Aorta (tissue), 5 donors: Measurements from ENCODE around the gene DDIAS. TPM values are rescaled to one million over a fixed set of nuclear protein-coding genes. Genes with fewer than 3 reads are reported as not detected.
"Not testable (repeated sequence)": the region's sequence is repeated elsewhere in the genome, so short reads cannot be mapped to it uniquely, and the experiment has no call there.

ENCODE experiments used
- ATAC-seq: fragments of 200-7000 bp; cut with Tn5 transposase; one replicate; pipeline ENCODE4 v1.9.1; 2022; ENCODE audit warnings: moderate library complexity; ENCODE audit not compliant: low FRiP score
- DNase-seq, 2 donors: peaks; one replicate each; pipeline ENCODE4 v3.0.0-alpha.2; 2020
- H3K27ac ChIP-seq, 2 donors: one replicate each; pipeline ENCODE4 v1.5.1; 2013; ENCODE audit warnings: low read length in 2 of 2, mild to moderate bottlenecking in 2 of 2, moderate library complexity in 2 of 2, control low read depth in 1 of 2, inconsistent platforms in 1 of 2, low read depth in 1 of 2
- H3K27me3 ChIP-seq, 2 donors: one replicate each; pipeline ENCODE4 v1.6.1; 2013; ENCODE audit warnings: control low read depth in 1 of 2, low read length in 1 of 2, mild to moderate bottlenecking in 1 of 2, moderate library complexity in 1 of 2; ENCODE audit not compliant: insufficient read depth in 2 of 2, control insufficient read depth in 1 of 2
- H3K36me3 ChIP-seq, 2 donors: one replicate each; pipeline ENCODE4 v1.6.1; 2013; ENCODE audit warnings: control low read depth in 1 of 2, low read length in 1 of 2, mild to moderate bottlenecking in 1 of 2; ENCODE audit not compliant: insufficient read depth in 2 of 2, control insufficient read depth in 1 of 2
- H3K4me1 ChIP-seq, 2 donors: one replicate each; pipeline ENCODE4 v1.6.1; 2013; ENCODE audit warnings: low read length in 2 of 2, control low read depth in 1 of 2, mild to moderate bottlenecking in 1 of 2, moderate library complexity in 1 of 2; ENCODE audit not compliant: insufficient read depth in 2 of 2, control insufficient read depth in 1 of 2
- H3K4me3 ChIP-seq, 2 donors: one replicate each; pipeline ENCODE4 v1.5.1; 2013; ENCODE audit warnings: low read length in 2 of 2, control low read depth in 1 of 2, mild to moderate bottlenecking in 1 of 2
- H3K9me3 ChIP-seq: one replicate; pipeline ENCODE4 v1.6.1; 2013; ENCODE audit warnings: mild to moderate bottlenecking, low read length; ENCODE audit not compliant: control insufficient read depth
- WGBS, 2 donors: extraction: QIAGEN DNeasy Blood & Tissue Kit; methylation state at CpG; one replicate each; pipeline ENCODE4 v1.1.7; 2013; 5-methylcytosine and 5-hydroxymethylcytosine counted together
- intact Hi-C, 2 donors: fragments of 100-400 bp; cut with DNase I; formaldehyde crosslinking; loops; one replicate each; pipeline versions ENCODE4 v1.14.2 to v1.15.0; 2022
- polyA plus RNA-seq, 2 donors: library from polyadenylated mRNA; stranded (reverse); fragments of 200-250 nt; gene quantifications; one replicate each; pipeline ENCODE4 v1.2.3, GENCODE V29; 2013
- total RNA-seq, 2 donors: library from RNA; stranded (reverse); fragmentation: NEBNext Ultra II Directional; extraction: Animal tissue kit (Norgen Biotek cat#: 25700); gene quantifications; one replicate each; pipeline ENCODE4 v1.2.1, GENCODE V29; 2021
- donor health status: healthy with polysubstance abuse.
- donor health status: Bipolar disorder and iron deficiency.
- donor health status: DM: no; HTN: no; CAD: no.
- donor health status: DM: no; HTN: no; CAD: no.
- donor health status: DM: yes; HTN: yes; CAD: no.

The DDIAS gene
- total and polyA plus RNA-seq, 4 donors = 0.18 to 4.1 (median 1.8) TPM

- H3K27ac ChIP-seq, ATAC-seq, H3K36me3 ChIP-seq, H3K4me1 ChIP-seq, H3K9me3 ChIP-seq, H3K27me3 ChIP-seq, H3K4me3 ChIP-seq, intact Hi-C loops: not testable (repeated sequence)
- WGBS, 2 donors = 57 to 62% methylated on average over 9 of the region's 9 CpGs
- DNase-seq = peak in 1 of 2 donors; percentile 57
These were observed 54.4 kb downstream of the DDIAS start for GRCh38 chr11:82955736-82956453.

GRCh38 chr11:82959987-82960778 lies 58.6 kb downstream of the DDIAS start:
- Histone ChIP-seq H3K27me3 (no peaks in the 10 kb centered on the region), H3K36me3 (no peaks in the 10 kb centered on the region), H3K27ac (no peak overlapping the region), H3K4me1 (no peaks in the 10 kb centered on the region), H3K4me3 (no peak overlapping the region), H3K9me3 (peaks cover 5% of the 10 kb centered on the region)
- ATAC-seq (no peak), DNase-seq (no peak)
- intact Hi-C loops = no loop called here
- WGBS, 2 donors = 50 to 56% methylated on average over 5 of the region's 5 CpGs

- H3K36me3 ChIP-seq = no peaks in the 10 kb centered on the region
- ATAC-seq = no peak
- WGBS, 2 donors = 55 to 57% methylated on average over 2 of the region's 2 CpGs
These were observed 59.2 kb downstream of the DDIAS start for GRCh38 chr11:82960779-82961143.

GRCh38 chr11:82962021-82962420 lies 60.5 kb downstream of the DDIAS start:
- H3K4me3 ChIP-seq, ATAC-seq, H3K9me3 ChIP-seq, H3K27me3 ChIP-seq, H3K36me3 ChIP-seq, H3K27ac ChIP-seq, DNase-seq, intact Hi-C loops, H3K4me1 ChIP-seq: not testable (repeated sequence)

More at GRCh38 chr11:82960779-82961143, 59.2 kb downstream of the DDIAS start:
- intact Hi-C loops = no loop called here
- no peak overlapping the region for H3K4me3 ChIP-seq
- H3K4me1 ChIP-seq = no peaks in the 10 kb centered on the region
- no peak for DNase-seq
- H3K27ac ChIP-seq = no peak overlapping the region
- peaks cover 5% of the 10 kb centered on the region for H3K9me3 ChIP-seq
- H3K27me3 ChIP-seq = no peaks in the 10 kb centered on the region

- no peak overlapping the region for H3K27ac ChIP-seq
- no peak for DNase-seq
- WGBS, 2 donors = 80 to 87% methylated on average over 4 of the region's 4 CpGs
These were observed 65.8 kb downstream of the DDIAS start for GRCh38 chr11:82967381-82967780.

GRCh38 chr11:82969811-82970210 lies 68.3 kb downstream of the DDIAS start:
- Histone ChIP-seq H3K36me3 (no peaks in the 10 kb centered on the region), H3K27ac (no peak overlapping the region), H3K4me3 (no peak overlapping the region), H3K9me3 (no peaks in the 10 kb centered on the region), H3K4me1 (no peaks in the 10 kb centered on the region), H3K27me3 (no peaks in the 10 kb centered on the region)
- ATAC-seq = no peak
- 74 to 82% methylated on average over 4 of the region's 4 CpGs for WGBS, 2 donors
- DNase-seq = no peak
- intact Hi-C loops = no loop called here

More at GRCh38 chr11:82967381-82967780, 65.8 kb downstream of the DDIAS start:
- H3K4me3 ChIP-seq = no peak overlapping the region
- ATAC-seq = no peak
- intact Hi-C loops = no loop called here
- no peaks in the 10 kb centered on the region for H3K27me3 ChIP-seq
- no peaks in the 10 kb centered on the region for H3K9me3 ChIP-seq
- H3K4me1 ChIP-seq = no peaks in the 10 kb centered on the region
- H3K36me3 ChIP-seq = no peaks in the 10 kb centered on the region

- H3K36me3 ChIP-seq, ATAC-seq, H3K9me3 ChIP-seq, H3K4me1 ChIP-seq, H3K27ac ChIP-seq, H3K27me3 ChIP-seq, H3K4me3 ChIP-seq, intact Hi-C loops: not testable (repeated sequence)
- peak in 1 of 2 donors; percentile 46 for DNase-seq
- 85 to 86% methylated on average over 57 to 60 of the region's 60 CpGs for WGBS, 2 donors
These were observed 69.1 kb downstream of the DDIAS start for GRCh38 chr11:82970507-82971083.

GRCh38 chr11:82971519-82971946 lies 70.0 kb downstream of the DDIAS start:
- H3K4me1 ChIP-seq, H3K4me3 ChIP-seq, ATAC-seq, H3K36me3 ChIP-seq, H3K9me3 ChIP-seq, DNase-seq, intact Hi-C loops, H3K27me3 ChIP-seq, H3K27ac ChIP-seq: not testable (repeated sequence)
- 83 to 84% methylated on average over 8 of the region's 8 CpGs for WGBS, 2 donors
